ENCODE measurements around the gene CDK6. TPM values are rescaled to one million over a fixed set of nuclear protein-coding genes. Genes with fewer than 3 reads are reported as not detected.

Gene CDK6
- total and polyA plus RNA-seq, 4 donors, result 1.6 to 66.4 (median 12.1) TPM

DNA sequence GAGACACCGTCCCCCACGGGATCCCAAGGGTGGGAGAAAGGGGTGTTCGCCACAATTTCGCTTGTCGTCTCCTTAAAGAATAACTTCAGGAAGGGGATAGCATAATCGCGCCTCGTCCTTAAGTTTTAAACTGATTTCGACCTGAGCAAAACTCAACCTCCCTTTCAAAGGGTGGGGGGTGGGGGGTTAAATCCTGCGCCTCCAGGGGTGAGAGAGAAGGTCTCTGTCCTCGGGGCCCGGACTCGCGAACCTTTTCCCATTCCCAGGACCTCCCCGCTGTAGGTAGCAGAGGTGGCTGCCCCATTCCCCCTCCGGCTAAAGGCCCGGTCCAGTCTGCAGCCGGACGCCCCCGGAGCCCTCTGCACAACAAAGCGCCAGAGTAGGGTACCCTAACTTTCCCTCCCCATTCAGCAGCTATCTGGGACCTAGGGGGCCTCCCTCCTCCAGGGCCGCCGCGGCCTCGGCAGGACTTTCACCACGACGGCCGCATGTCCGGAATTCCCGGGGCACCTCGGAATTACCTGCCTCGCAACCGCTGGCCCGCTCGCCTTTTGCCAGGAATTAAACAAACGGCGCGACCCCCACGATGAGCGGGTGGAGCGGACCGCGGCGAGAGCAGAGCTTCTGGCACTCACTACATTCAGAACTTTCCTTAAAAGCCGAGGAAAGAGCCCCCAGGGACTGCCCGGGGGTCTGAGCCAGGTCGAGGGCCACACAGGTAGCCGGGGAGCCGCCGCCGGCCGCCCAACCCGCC is 1.7 kb downstream of the CDK6 start:
- Histone ChIP-seq H3K9me3 (ENCODE audit: control insufficient read depth in 4 of 4, insufficient read depth in 3 of 4, low read length in 3 of 4) (no peaks in the 10 kb centered on the region), H3K36me3 (ENCODE audit: control insufficient read depth in 4 of 4, insufficient read depth in 4 of 4, low read length in 4 of 4) (peaks cover 0 to 13% (median 2%) of the 10 kb centered on the region in 4 donors), H3K27me3 (ENCODE audit: control insufficient read depth in 3 of 3, insufficient read depth in 3 of 3, low read length in 2 of 3) (no peaks in the 10 kb centered on the region), H3K27ac (ENCODE audit: low read depth in 1 of 2, low read length in 1 of 2) (peak overlapping the region; percentile 84 to 86), H3K4me3 (peak overlapping the region; percentile 82), H3K9ac (ENCODE audit: insufficient read depth in 1 of 2, low read length in 2 of 2) (peak overlapping the region; percentile 82 to 93), H3K4me1 (ENCODE audit: control insufficient read depth in 5 of 5, insufficient read depth in 5 of 5, low read length in 5 of 5) (peaks cover 0 to 32% (median 13%) of the 10 kb centered on the region in 5 donors)
- ATAC-seq (ENCODE audit: insufficient read depth, low FRiP score), result no peak
- peak in 1 of 3 donors; percentile 55 for DNase-seq
- TF ChIP-seq, protein P1, sequence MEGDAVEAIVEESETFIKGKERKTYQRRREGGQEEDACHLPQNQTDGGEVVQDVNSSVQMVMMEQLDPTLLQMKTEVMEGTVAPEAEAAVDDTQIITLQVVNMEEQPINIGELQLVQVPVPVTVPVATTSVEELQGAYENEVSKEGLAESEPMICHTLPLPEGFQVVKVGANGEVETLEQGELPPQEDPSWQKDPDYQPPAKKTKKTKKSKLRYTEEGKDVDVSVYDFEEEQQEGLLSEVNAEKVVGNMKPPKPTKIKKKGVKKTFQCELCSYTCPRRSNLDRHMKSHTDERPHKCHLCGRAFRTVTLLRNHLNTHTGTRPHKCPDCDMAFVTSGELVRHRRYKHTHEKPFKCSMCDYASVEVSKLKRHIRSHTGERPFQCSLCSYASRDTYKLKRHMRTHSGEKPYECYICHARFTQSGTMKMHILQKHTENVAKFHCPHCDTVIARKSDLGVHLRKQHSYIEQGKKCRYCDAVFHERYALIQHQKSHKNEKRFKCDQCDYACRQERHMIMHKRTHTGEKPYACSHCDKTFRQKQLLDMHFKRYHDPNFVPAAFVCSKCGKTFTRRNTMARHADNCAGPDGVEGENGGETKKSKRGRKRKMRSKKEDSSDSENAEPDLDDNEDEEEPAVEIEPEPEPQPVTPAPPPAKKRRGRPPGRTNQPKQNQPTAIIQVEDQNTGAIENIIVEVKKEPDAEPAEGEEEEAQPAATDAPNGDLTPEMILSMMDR (IDR thresholded peaks at IDR 0.05; ENCODE audit: control extremely low read depth, extremely low read depth), result no peak
- 0 to 1% methylated on average over 52 to 53 of the region's 53 CpGs for WGBS, 2 donors

DNA sequence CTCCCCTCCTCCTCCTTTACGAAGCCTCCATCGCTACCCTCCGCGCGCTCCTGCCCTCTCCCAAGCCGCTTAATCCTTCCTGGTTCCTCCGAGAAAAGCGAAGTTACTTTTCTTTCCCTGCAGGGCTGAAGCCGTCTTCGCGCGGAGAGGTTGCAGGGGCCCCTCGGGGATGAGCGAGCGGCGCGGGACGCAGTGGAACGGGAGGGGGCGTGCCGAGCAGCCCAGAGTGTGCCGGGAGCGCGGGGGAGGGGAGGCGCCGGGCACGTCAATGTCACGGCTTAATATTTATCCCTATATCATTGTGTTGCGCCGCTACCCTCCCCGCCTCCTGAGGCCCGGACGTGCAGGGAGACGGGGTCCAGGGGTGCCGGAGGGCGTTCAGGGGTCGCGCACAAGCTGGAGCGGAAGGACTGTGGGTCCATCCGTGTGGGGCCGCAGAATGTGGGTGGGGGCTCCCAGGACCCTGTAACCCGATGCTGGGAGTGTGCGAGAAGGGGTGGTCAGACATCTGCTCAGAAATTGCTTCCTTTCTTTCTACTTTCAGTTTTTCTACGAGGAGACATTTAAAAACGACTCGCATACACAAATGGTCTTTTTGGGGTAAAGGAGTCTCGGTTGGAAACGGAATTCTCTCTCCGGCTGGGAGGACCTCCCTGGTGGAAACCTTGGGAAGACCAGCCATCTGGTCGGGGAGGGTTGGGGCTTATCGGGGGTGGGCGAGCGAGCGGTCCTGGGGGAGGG is 2.4 kb downstream of the CDK6 start:
- Histone ChIP-seq H3K27ac (ENCODE audit: low read depth in 1 of 2, low read length in 1 of 2) (peak overlapping the region; percentile 84 to 86), H3K27me3 (ENCODE audit: control insufficient read depth in 3 of 3, insufficient read depth in 3 of 3, low read length in 2 of 3) (no peaks in the 10 kb centered on the region), H3K9me3 (ENCODE audit: control insufficient read depth in 4 of 4, insufficient read depth in 3 of 4, low read length in 3 of 4) (no peaks in the 10 kb centered on the region), H3K4me3 (peak overlapping the region; percentile 82), H3K36me3 (ENCODE audit: control insufficient read depth in 4 of 4, insufficient read depth in 4 of 4, low read length in 4 of 4) (peaks cover 0 to 13% (median 2%) of the 10 kb centered on the region in 4 donors), H3K9ac (ENCODE audit: insufficient read depth in 1 of 2, low read length in 2 of 2) (peak overlapping the region; percentile 82 to 97), H3K4me1 (ENCODE audit: control insufficient read depth in 5 of 5, insufficient read depth in 5 of 5, low read length in 5 of 5) (peaks cover 0 to 33% (median 13%) of the 10 kb centered on the region in 5 donors)
- ATAC-seq (ENCODE audit: insufficient read depth, low FRiP score) (peak; percentile 64), DNase-seq (peak; percentile 94 to 96 (median 94))
- WGBS, 2 donors, result 0% methylated on average over 53 to 54 of the region's 54 CpGs
- TF ChIP-seq, protein P1 (IDR thresholded peaks at IDR 0.05; ENCODE audit: control extremely low read depth, extremely low read depth), result no peak

DNA sequence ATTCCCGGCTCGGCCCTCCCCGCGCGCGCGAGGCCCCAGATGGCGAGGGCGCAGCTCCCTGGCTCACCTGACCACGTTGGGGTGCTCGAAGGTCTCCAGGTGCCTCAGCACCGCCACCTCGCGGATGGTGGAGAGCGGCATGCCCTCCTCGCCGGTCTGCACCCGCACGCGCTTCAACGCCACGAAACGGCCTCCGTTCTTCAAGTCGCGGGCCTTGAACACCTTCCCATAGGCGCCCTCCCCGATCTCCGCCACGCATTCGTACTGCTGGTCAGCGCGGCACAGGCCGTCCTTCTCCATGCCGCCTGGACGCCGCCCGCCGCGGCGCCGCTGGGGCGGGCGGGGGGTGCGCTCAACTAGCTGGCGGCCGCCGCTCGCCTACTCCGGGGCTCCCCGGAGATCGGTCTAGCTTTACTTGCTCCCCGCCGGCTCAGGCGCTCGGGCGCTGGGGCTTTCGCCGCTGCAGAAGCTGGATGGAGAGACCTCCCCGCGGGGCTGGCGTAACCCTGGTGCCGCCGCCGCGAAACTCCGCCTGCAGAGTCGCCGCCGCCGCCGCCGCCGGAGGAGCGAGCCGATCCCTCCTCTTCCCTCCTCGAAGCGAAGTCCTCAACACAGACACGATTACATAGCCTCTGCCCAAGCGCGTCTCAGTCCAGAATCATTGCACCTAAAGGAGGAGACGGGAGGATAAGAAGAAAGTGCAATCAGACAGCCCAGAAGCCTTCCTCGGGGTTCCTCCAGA is 3.2 kb downstream of the CDK6 start:
- Histone ChIP-seq H3K9ac (ENCODE audit: insufficient read depth in 1 of 2, low read length in 2 of 2) (peak overlapping the region; percentile 56 to 97), H3K4me3 (peak overlapping the region; percentile 82), H3K27me3 (ENCODE audit: control insufficient read depth in 3 of 3, insufficient read depth in 3 of 3, low read length in 2 of 3) (no peaks in the 10 kb centered on the region), H3K4me1 (ENCODE audit: control insufficient read depth in 5 of 5, insufficient read depth in 5 of 5, low read length in 5 of 5) (peaks cover 0 to 33% (median 13%) of the 10 kb centered on the region in 5 donors), H3K9me3 (ENCODE audit: control insufficient read depth in 4 of 4, insufficient read depth in 3 of 4, low read length in 3 of 4) (no peaks in the 10 kb centered on the region), H3K27ac (ENCODE audit: low read depth in 1 of 2, low read length in 1 of 2) (peak overlapping the region; percentile 84 to 86), H3K36me3 (ENCODE audit: control insufficient read depth in 4 of 4, insufficient read depth in 4 of 4, low read length in 4 of 4) (peaks cover 0 to 13% (median 2%) of the 10 kb centered on the region in 4 donors)
- TF ChIP-seq, protein P1 (IDR thresholded peaks at IDR 0.05; ENCODE audit: control extremely low read depth, extremely low read depth), result peak; percentile 69
- ATAC-seq (ENCODE audit: insufficient read depth, low FRiP score), result peak; percentile 82
- DNase-seq, result peak; percentile 86 to 90 (median 87)
- WGBS, 2 donors, result 0% methylated on average over 75 to 83 of the region's 83 CpGs

Data from lung (tissue), 12 donors.